Adipose tissue (tissue), 3 donors: ENCODE measurements around the gene HDAC5. TPM values are rescaled to one million over a fixed set of nuclear protein-coding genes. Genes with fewer than 3 reads are reported as not detected.
A peak's percentile ranks its signal among the peaks of the same experiment; 100 is the strongest.

Experiments
- H3K27ac ChIP-seq: one replicate; pipeline ENCODE4 v1.5.1; 2013; ENCODE audit warnings: low read depth, low read length
- WGBS, 3 donors: extraction: QIAGEN DNeasy Blood & Tissue Kit; methylation state at CpG; one replicate each; pipeline ENCODE4 v1.1.7; 2013; 5-methylcytosine and 5-hydroxymethylcytosine counted together
- polyA plus RNA-seq, 3 donors: library from polyadenylated mRNA; stranded (reverse); fragments of 200-250 nt; gene quantifications; one replicate each; pipeline ENCODE4 v1.2.3, GENCODE V29; 2013
- donor health status: healthy with polysubstance abuse.
- donor health status: Bipolar disorder and iron deficiency.
- donor health status: healthy.

The HDAC5 gene
- polyA plus RNA-seq, 3 donors, result 19.3 to 37.6 (median 34.1) TPM

DNA sequence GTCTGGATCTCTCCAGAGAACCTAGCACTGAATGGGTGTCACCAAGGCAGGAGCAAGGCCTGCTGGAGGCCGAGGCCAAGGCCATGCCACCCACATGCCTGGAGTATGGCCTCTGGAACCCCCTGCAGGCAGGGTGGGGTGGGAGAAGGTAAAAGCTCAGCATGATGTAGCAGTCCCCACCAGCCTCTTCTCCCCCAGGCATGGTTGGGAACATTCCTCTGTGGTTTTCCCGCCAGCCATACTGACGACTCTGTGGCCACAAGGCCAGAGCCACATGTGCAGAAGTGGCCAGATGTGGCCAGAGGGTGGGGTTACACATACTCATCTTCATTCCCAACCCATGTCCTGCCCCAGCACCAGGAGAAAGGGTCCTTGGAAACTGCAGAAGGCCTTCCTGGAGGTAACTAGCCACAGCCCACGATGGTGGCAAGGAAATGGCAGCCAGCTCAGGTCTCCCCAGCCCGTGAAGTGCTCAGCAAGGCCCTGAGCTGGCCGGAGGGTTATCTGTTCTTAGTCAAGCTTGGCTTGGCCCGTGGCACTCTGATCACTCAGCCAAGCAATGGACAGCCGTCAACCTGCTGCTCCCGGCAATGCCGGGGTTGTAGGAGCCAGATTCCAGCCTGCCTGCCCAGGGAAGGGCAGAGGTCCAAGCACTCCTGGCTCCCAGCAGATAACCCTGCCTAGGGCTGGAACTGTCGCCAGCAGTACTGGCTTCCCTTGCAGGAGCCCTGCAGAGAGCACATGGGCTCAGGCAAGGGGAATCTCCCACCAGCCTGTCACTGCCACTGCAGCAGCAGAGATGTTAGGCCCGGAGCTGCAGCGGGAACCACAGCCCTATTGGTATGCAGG, 26.1 kb downstream of the HDAC5 start:
- H3K27ac ChIP-seq, result no peak overlapping the region
- 39 to 66% (median 64%) methylated on average over 13 of the region's 13 CpGs for WGBS, 3 donors

DNA sequence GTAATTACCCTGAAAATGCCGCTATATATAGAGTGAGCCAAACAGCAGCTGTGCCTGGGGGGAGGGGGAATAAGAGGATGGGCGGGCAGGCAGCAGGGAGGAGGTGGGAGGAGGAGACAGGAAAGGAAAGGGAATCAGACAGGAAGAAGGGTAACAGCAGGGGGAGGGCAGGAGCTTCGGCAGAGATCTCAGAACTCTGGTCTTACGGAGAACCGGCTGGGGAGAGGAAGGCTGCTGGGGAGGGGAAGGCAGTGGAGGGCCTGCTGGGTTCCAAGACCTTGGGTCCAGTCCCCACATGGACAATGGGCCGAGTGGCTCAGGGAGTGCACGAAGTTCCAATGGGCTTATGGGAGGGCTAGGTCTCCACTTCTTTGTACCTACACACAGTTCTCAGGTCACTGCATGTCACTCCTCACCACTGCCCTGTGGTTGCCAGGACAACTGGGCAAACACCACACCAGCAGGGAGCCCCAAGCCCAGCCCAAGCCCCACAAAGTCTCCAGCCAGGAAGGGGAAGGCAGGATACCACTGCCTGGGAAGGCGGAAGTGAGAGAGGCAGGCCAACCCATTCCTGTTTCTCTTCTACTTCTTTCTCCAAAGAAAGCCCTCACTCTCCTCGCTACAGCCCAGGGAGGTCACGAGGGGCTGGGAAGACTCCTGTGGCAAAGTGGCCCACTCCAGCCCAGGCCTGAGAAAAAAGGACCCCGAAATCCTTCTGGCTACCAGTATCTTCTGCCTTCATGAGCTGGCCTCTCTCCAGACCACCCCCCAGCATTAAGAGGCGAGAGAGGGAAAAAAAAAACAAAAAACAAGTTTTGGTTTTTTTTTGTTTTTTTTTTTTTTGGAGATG, 27.6 kb downstream of the HDAC5 start:
- H3K27ac ChIP-seq, result peak overlapping the region; percentile 21
- 10 to 34% (median 11%) methylated on average over 12 of the region's 12 CpGs for WGBS, 3 donors

DNA sequence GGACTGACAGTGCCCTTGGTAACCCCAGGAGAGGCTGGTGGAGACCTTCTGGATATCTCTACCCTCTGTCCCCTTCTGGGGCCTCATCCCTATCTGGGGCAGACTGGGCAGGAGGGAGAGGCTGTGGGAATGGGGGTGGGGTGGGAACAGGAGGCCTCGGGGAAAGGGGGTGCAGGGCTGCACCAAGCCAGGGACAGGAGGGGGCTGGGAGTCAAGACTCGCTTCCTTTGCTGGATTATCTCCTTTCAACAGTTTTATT, 28.1 kb downstream of the HDAC5 start:
- H3K27ac ChIP-seq, result no peak overlapping the region
- 3 to 26% (median 8%) methylated on average over 2 of the region's 2 CpGs for WGBS, 3 donors

DNA sequence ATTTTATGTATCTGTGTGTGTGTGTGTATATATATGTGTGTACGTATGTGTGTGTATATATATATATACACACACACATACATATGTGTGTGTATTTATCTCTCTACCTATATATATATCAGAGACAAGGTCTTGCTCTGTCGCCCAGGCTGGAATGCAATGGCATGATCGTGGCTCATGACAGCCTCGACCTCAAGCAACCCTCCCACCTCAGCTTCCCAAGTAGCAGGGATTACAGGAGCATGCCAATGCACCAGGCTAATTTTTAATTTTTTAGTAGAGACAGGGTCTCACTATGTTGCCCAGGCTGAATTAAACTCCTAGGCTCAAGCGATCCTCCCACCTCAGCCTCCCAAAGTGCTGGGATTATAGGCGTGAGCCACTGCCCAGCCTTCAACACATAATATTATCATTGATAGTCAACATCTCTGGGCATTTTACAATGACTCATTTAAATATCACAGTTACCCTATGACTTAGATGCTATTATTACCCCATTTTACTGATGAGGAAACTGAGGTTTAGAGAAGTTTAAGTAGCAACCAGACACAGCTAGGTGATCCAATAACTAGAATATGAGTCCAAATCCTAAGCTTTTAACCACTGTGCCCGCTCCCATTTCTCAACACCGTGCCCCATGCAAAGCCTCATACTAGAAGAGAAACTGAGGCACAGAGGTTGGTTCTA, 28.6 kb downstream of the HDAC5 start:
- no peak overlapping the region for H3K27ac ChIP-seq
- WGBS, 3 donors, result 84 to 91% (median 88%) methylated on average over 8 of the region's 8 CpGs

GRCh38 chr17:44093231-44093900, 30.1 kb downstream of the HDAC5 start:
- WGBS, 3 donors, result 87 to 92% (median 90%) methylated on average over 21 of the region's 21 CpGs
- H3K27ac ChIP-seq, result no peak overlapping the region

- no peak overlapping the region for H3K27ac ChIP-seq
- WGBS, 3 donors, result 96 to 97% (median 96%) methylated on average over 11 of the region's 11 CpGs
Observed at GRCh38 chr17:44092051-44092450, 31.4 kb downstream of the HDAC5 start.

GRCh38 chr17:44091200-44091997, 32.0 kb downstream of the HDAC5 start:
- no peak overlapping the region for H3K27ac ChIP-seq
- WGBS, 3 donors, result 86 to 94% (median 91%) methylated on average over 14 of the region's 14 CpGs

DNA sequence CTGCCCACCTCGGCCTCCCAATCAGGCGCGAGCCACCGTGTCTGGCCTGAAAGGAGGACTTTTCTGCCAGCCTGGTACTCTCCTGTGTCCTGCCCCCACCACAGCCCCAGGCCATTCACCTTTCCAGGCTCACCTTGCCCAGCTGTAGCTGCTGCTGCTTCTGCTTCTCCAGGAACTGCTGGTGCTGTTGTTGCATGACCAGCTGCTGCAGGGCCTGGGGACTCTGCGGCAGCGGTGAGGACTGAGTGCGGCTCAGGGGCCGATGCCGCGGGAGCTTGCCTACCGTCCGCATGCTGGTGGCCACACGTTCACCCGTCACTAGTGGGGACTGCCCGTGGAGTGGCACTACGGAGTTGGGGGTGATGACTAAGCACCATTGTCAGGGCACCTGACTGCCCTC, 35.2 kb downstream of the HDAC5 start:
- no peak overlapping the region for H3K27ac ChIP-seq
- WGBS, 3 donors, result 88 to 95% (median 94%) methylated on average over 16 of the region's 16 CpGs

DNA sequence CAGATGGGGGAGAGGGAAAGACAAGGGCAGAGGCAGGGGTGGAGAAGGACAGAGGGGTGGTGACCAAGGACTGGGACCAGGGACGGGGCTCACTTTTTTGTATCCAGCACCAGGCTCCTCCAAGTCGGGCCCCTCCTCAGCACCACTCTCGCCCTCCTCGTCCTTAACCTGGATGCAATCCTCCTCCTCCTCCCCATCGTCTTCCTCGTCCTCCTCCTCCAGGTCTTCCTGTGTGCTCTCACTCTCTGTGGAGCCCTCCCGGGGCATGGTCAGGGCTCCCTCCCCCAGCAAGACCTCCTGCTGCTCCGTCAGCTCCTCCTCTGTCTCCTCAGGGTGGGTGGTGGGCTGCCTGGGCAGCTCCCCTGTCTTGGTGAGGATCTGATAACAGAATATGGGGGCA, 36.1 kb downstream of the HDAC5 start:
- no peak overlapping the region for H3K27ac ChIP-seq
- 61 to 76% (median 72%) methylated on average over 7 to 8 of the region's 8 CpGs for whole genome bisulfite sequencing, 3 donors

DNA sequence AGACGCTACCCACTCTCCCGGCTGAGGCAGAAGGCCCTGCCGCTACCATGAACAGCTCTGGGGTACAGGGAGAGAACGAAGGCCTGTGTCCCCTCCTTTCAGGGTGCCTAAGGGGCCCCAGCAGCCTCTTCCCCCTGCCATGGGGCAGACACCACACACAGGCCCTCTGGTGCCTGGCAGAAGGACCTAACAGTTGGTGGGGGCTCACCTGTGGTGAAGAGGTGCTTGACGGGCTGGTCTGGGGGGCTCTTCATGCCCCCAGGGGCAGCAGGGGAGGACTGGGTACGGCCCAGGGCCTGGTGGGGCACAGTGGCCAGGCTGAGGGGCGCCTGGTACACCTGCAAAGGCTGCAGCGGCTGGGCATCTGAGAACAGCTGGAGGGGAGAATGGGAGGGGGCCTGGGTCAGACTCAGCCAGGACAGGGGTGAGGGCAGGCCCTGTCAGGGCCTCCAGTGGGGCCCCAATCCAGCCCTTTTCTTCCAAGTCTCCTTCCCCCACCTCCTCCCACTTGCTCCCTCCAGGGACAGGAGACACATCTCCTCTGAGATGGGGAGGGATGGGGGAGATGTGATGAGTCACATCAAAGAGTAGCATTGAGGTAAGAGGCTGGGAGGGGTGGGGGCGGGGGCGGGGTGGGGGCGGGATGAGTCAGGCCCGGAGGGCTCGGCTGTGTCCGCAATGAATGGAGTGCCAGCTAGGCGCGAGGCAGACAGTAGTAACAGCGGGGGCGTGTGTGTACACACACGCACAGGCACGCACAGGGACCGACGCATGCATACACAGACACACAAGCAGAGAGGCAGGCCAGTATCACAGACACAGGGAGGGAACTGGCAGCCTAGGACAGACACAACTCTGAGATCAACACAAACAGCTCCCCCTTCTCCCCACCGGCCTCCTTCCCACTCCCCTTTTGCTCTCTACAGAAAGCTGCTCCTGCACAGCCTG, 36.8 kb downstream of the HDAC5 start:
- H3K27ac ChIP-seq, result no peak overlapping the region
- 65 to 71% (median 68%) methylated on average over 19 to 23 of the region's 23 CpGs for WGBS, 3 donors

DNA sequence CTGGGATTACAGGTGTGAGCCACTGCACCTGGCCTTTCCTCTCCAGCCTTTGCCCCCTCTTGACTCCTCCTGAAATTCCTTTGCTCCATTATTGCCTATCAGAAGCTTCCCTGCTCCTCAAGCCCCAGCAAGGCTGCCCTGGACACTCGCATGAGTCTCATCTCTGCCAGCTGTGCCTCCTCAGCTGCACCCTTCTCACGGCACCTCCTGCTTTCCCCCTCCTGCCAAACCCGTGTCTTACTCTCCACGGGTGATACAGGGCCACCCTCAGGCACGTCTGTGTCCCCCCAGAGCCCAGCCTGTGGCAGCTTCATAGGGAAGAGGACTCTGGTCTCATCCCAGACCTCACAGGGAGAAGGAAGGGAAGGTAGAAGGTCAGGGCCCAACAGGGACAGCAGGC, 37.5 kb downstream of the HDAC5 start:
- H3K27ac ChIP-seq, result no peak overlapping the region
- WGBS, 3 donors, result 68 to 85% (median 81%) methylated on average over 5 of the region's 5 CpGs

DNA sequence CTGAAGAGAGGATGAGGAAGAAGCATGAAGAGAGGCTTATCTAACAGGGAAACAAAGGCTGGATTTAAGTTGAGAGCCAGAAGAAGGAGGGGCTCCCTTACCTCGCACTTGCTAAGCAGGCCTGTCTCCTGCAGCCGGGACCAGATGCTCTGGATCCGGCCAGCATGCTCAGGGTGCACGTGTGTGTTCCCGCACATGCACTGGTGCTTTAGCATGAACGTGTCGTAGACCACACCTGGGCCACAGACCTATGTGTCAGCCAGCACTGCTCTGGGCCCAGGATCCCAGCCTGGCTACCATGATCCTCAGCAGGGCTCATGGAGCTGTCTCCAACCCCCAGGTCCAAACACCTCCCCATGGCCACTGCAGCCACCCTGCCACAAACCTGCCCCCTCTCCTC, 38.5 kb downstream of the HDAC5 start:
- 90 to 94% (median 93%) methylated on average over 7 of the region's 7 CpGs for WGBS, 3 donors
- H3K27ac ChIP-seq, result no peak overlapping the region

GRCh38 chr17:44084131-44084538, 39.3 kb downstream of the HDAC5 start:
- 73 to 81% (median 75%) methylated on average over 10 of the region's 10 CpGs for WGBS, 3 donors
- H3K27ac ChIP-seq, result no peak overlapping the region

DNA sequence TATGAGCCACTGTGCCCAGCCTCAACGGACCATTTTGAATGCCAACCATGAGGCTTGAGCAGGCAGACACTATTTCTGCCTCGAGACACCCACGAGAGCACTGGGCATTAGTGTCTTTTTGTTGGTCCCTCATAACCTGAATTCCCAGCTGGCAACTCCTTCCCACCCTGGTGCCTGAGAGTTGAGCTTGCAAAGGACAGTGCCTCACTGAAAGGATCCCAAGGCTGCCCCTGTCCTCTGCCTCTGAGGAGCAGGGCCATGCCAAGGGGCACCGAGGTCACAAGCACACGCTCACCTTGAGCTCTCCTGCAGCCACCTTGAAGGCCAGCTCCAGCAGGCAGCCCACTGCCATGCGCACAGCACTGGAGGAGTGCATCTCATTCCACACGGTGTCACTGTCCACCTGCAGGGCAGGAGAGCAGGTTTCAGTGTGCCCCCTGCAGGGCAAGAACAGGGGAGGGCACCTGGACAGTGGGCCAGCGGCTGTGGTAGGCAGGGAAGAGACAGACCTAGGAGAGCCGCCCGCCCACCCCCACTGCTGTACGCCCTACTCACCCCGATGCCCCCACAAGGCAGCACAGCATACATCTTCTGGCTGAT, 40.1 kb downstream of the HDAC5 start:
- WGBS, 3 donors, result 76 to 91% (median 90%) methylated on average over 12 of the region's 12 CpGs
- no peak overlapping the region for H3K27ac ChIP-seq

GRCh38 chr17:44082256-44082927, 41.0 kb downstream of the HDAC5 start:
- H3K27ac ChIP-seq, result no peak overlapping the region
- 74 to 84% (median 82%) methylated on average over 21 of the region's 21 CpGs for WGBS, 3 donors

DNA sequence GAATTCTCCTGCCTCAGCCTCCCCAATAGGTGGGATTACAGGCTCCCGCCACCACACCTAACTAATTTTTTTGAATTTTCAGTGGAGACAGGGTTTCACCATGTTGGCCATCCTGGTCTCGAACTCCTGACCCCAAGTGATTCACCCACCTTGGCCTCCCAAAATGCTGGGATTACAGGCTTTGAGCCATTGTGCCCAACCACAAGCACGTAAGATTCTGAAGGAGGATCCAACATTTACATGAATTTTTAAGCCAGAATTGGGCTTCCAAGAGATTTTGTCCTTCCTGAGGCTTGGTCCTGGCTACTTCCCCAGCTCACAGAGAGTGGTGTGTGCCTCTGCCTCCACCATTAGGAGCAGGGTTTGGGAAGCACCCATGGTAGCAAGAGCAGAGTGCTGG, 41.8 kb downstream of the HDAC5 start:
- H3K27ac ChIP-seq, result no peak overlapping the region

More for the DNA sequence above, 41.8 kb downstream of the HDAC5 start:
- 92 to 98% (median 96%) methylated on average over 3 of the region's 3 CpGs for WGBS, 3 donors
